ENCODE data around the gene DOK7.

DOK7 gene

DNA sequence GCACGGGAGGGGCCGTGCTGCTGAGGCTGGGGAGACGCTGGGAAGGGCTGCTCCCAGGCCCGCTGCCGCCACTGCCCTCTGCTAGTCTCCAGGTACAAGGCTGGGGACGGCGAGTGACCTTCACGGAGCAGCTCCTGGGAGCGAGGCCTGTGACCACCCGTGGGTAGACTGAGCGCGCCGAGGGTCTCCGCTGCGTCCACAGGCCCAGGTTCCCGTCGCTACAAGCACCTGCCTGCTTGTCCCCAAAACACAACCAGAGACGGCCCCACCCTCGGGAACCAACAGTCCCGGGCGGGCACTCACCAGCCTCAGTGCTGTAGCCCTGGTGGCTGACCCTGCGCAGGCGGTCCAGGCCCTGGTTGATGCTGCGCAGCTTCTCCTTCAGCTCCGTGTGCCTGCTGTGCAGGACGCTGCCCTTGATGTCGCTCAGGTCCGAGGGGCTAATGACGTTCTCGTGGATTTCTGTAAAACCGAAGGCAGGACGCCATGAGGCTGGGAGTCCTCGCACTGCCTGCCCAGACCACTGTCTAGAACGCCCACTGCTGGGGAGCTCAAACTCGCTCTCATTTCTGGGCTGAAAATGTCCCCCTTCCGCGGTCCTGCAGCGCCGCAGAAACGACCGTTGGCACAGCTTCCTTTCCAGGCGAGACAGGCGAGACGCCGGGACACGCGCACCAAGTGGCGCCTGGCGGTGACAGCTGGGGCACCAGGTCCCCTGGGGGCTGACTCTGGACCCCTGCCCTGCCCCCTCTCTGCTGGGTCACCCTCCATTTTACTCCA is 54.8 kb downstream of the DOK7 start:
- DNase-seq (ENCODE audit: insufficient read length, low spot score) (no peak), FAIRE-seq (no peak)

DNA sequence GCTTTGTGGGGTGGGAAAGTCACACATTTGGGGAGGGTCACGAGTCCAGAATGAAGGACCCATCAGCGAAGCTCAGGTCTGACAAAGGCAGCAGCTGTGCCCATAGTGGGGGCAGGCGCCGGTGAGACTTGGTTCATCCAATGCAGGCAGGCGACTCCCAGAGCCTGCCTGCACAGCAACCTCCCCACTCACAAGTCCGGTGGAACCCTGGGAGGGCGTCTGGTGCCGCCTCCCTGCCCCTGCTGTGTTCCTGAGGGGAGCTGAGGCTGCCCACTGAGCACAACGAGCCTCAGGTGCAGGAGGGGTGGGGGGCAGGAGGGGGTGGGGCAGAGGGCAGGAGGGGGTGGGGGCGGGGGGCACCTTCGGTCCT is 55.4 kb downstream of the DOK7 start:
- no peak for FAIRE-seq
- no peak for DNase-seq (ENCODE audit: insufficient read length, low spot score)

DNA sequence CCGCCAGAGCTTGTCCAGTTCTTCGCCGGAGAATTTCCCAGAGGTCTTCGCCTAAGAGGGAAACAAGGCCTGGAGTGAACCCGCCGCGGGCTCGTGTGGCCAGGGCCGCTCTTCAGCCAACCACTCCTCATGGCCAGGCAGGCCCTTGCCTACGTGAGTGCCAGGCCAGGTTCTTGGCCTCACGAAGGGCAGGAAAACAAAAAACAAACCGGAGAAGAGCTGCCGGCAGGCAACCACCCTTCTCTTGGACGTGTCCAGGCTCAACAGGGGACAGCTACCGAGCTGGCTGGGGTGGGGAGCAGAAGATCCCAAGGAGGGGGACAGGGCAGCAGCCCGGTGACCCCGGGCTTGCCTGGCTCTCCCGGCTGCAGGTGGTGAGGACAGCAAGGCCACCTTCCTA is 55.8 kb downstream of the DOK7 start:
- DNase-seq (ENCODE audit: insufficient read length, low spot score) (no peak), FAIRE-seq (no peak)

DNA sequence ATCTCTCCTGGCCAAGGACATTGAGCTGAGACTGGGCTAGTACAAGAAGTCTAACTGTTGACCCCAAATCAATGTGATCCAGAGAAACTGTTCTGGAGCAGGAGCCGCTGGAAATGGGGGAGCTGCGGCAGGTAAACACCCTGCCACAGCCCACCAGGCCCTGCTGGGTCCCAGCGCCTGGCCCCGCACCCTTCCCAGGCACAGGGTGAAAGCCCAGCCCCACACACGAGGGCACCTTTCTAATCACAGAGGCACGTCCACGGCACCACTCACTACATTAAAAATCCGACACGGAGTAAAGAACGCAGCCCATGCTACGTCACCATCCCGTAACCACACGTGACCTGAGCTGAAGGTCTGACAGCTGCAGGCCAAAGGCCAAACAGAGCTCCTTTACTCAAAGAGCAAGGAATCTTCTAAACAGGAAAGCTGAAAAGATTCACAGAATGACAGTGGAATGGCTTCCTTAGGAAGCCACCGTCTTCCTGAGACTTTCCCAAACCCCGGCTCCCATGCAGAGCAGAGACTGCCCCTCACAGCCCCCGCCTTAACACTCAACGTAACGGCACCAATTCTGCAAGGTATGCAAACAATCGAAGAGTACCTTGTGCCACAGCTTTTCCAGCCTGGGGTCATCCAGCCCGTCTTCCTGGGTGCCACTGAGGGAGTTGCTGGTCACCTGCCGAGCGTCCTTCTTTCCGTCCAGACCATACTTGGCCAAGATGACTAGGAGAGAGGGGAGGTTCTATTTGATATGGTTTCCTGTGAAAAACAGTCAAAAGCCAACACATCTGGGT is 56.6 kb downstream of the DOK7 start:
- DNase-seq (ENCODE audit: insufficient read length, low spot score): no peak
- no peak for FAIRE-seq

DNA sequence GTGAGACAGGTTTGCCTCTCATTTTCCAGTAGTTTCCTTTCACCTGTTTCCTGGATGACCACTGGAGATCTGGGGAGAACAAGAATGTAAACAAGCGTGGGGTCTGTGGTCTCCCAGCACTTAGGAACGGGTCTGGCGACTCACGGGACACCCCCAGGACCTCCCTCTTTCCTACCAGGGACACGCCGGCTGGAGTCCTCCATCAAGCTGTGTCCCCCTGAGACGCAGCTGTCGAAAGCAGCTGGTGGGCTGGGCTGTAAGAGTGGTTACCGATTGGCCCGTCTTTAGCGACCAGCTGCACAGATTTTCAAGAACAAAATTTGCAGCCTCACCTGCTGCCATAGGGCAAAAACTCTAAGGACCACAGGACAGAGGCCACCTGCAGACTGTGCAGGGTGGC is 57.2 kb downstream of the DOK7 start:
- no peak for FAIRE-seq
- DNase-seq (ENCODE audit: insufficient read length, low spot score): no peak

DNA sequence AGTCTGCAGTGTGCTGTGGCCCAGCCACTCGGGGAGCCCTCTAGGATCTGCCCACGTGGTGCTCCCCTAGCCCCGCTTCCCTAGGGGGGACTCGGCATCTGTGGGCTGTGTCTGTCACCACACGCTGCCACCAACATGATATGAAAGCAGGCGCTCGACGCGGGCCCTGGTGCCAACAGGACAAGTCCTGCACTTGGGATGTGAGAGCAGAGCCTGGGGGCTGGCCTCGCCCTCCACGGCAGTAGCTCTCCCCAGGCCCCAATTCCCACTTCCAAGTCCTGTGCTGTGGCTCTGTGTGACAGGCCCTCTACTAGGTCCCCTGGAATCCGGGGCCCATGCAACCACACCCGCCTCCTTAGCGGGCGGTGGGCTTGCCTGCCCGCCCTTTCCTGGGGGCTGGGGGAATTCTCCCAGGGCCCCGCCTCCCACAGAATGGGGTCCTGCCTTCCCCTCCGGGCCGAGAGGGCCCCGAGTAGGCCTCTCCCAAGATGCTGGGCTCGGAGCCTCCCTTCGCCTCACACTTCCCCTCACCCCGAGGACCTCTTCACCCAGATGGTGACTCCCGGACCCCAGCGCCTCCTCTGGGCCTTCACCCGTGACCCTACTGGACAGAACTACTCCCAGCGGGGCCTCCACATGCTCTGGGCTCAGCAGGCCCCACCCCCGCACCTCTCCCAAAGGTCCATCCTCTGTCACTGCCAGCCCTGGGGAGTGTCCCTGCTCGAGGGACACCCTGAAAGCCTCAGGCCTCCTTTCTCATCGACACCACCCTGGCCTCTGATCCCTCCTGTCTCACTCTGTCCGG is 57.9 kb downstream of the DOK7 start:
- FAIRE-seq: no peak
- DNase-seq (ENCODE audit: insufficient read length, low spot score): no peak

DNA sequence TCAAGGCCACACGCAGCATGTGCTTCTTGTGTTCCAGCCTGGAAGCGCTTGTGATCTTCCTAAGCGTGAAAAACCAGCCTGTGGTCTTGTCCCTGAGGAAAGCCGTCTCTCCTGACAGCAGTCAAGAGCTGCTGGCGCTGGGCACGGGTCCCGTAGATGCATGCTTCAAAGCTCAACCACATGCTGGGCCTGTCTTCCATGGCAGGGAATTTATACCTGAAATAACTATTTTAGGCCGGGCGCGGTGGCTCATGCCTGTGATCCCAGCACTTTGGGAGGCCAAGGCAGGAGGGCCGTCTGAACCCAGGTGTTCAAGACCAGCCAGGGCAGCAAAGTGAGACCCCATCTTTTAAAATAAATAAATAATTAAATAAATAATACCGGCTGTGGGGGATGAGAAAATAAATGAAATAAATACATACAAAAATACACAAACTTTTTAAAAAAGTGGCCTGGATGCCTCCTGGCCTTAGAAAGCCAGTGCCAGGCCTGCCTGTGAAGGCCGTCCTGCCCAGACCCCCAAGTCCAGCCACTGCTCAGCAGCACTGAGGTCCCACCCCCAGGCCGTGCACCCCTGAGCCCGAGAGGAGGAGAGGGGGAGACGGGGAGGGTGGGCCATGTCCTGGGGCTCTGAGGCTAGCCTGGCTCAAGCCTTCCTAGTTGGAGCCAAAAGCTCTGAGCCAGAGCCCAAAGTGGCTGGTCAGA is 58.7 kb downstream of the DOK7 start:
- DNase-seq (ENCODE audit: insufficient read length, low spot score) (no peak), FAIRE-seq (no peak)

DNA sequence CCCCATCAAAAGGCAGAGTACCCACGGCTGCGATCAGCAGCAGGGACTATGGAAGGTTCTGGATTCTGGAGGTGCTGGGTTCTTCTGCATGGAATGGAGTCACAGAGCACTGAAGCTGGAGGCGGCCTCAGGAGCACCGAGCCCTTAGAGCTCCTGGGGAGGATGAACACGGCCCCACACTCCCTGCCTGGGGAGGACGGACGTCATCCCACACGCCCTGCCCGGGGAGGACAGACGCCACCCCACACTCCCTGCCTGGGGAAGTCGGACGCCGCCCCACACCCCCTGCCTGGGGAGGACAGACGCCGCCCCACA is 59.2 kb downstream of the DOK7 start:
- FAIRE-seq: no peak
- no peak for DNase-seq (ENCODE audit: insufficient read length, low spot score)

DNA sequence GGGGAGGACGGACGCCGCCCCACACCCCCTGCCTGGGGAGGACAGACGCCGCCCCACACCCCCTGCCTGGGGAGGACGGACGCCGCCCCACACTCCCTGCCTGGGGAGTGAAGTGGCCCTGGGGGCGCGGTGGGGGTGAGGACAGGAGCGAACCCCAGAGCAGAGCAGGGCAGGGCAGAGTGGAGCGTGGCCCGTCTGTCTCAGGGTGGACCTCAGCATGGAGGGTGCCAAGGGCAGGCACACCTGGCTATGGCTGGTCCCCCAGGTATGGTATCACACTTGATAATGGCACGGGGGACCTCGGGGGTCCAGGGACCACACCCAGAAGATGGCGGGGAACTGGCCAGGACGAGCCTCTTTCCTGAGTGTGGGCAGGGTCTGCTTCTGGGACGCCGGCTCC is 59.5 kb downstream of the DOK7 start:
- no peak for DNase-seq (ENCODE audit: insufficient read length, low spot score)

DNA sequence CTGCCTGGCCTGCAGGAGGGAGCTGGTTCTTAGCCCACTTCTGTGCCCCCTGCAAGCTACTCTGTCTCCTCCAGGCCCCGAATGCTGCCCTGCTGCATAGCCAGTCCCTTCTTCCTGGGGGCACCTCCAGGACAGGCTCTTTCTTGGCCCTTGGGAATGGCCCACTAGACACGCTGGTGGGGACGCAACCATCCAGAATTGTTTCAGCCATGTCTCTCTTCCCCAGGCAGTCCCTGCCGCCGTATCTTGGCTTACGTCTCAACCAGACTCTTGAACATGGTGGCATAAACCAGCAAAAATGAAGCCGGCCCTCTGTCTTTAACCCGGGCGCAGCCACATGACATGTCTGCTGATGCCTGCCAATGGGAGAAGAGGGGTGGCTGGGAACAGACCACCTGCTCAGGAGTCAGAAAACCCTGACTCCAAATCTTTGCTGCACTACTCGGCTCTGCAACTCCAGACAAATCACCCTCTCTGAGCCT is 60.1 kb downstream of the DOK7 start:
- FAIRE-seq: no peak
- no peak for DNase-seq (ENCODE audit: insufficient read length, low spot score)

More for the DNA sequence above, 59.5 kb downstream of the DOK7 start:
- FAIRE-seq: no peak

DNA sequence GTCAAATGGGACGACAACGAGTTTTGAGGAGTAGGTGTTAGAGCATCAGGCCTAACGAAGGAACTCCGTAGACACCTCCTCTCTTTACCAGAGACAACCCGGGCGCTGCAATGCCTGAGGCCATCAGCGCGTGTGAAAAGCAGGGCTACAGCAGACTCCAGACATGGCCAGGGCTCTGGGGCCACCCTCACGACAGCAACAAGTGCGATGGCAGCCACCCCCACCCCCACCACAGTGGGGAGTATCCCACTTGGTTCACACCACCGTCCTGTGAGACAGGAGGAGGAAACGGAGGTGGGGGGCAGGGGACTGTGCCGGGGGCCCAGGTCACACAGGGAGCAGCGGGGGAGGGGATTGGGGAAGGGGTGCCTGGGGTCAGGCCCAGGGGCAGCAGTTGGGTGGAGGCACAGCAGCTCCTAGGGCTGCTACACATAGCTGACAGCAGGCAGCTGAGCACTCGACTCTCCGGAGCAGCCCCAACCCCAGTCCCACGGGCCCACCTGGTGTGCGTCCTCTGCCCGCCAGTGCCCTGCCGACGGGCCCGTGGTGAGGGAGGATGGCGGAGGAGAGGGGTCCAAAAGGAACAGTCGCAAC is 60.6 kb downstream of the DOK7 start:
- DNase-seq (ENCODE audit: insufficient read length, low spot score) (no peak), FAIRE-seq (no peak)

DNA sequence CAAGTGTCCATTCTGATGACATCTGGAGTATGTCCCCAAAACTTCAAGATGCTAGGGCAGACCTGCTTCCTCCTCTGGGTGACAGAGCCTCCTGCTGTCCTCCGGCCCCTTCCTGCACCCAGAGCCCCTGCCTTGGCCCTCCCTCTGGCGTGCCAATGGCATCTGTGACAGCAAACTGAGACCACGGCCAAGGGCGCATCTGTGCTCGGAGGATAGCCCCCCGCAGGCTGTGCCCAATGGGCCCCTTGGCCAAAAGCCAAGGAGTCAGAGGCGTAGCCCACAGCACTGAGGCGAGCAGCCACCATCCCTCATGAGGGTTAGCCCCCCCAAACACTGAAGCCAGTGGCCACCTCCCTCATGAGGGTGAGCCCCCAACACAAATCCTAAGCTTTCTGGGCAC is 61.2 kb downstream of the DOK7 start:
- FAIRE-seq (no peak), DNase-seq (ENCODE audit: insufficient read length, low spot score) (no peak)

DNA sequence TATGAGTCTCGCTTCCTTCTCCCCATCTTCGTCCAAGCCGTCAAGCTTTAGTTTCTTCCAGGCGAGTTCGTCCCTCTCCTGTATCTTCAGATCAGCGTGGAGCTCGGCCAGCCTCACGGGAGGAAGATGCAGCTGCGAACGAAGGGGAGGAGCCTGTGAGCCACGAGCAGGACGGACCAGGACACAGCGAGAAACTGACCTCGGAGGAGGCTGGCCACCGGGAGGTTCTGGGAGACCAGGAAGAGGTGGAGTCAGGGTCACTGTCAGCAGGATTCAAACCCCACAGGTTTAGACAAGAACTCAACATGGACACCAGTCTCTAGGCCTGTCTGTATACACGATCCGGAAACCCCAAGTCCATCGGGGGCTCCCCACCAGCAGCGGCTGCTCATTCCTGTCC is 61.8 kb downstream of the DOK7 start:
- DNase-seq (ENCODE audit: insufficient read length, low spot score) (no peak), FAIRE-seq (no peak)

DNA sequence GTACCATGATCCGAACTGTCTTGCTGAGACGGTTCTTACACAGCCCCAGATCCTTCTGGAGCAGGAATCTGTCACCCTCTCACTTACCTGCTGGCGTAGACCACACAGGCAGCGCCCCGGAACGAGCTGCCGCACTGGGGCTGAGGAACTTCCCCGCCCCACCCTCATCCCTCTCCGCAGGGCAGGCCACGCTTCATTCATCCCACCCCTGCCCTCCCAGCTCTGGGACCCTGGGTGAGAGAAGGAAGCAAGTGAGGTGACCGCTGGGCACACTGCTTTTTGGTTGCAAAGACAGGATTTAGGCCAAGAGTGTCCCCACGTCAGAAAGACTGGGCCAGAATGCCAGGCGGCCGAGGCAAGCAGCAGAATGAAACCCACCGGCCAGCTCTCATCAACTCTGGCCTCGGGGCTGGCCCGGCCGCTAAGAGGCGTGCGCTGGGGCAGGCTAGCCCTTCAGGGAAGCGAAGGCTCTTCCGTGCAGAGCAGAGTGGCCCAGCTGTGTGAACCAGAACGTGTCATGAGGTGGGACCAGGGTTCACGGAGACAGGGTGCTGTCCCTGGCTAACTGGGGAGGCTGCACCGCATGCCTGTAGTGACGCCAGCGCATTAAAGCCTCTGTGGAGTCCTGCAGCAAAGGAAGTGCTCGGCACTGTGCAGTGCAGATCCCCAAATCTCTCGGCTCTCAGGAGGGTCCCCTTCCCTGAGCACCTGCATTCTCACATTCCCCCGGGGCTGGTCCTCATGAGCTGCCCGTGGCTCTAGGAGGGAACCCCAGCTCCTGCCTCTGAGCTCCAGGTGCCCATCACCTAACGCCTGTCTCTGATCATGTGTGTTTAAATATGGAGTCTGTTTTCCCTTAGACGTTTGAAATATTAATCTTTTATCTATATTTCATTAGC is 62.7 kb downstream of the DOK7 start:
- DNase-seq (ENCODE audit: insufficient read length, low spot score) (no peak), FAIRE-seq (no peak)

DNA sequence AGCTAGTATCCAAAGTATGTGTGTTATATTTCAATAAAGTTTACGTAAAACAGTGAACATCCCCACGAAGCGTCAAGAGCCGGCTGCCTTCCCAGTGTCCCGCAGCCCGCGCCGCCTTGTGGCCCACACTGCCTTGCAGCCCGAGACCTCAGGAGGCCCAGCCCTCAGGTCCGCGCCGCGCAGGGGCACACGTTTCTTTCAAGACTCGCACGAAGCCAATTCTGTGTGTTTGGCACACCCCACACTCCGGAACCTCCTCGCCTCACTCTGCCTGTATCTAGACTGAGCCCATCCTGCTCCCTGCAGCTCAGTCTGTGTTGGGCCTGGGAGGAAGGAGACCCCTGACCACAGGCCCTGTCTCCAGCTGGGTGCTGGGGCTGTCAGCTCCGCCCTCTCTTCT is 63.4 kb downstream of the DOK7 start:
- DNase-seq (ENCODE audit: insufficient read length, low spot score): no peak
- FAIRE-seq: no peak

DNA sequence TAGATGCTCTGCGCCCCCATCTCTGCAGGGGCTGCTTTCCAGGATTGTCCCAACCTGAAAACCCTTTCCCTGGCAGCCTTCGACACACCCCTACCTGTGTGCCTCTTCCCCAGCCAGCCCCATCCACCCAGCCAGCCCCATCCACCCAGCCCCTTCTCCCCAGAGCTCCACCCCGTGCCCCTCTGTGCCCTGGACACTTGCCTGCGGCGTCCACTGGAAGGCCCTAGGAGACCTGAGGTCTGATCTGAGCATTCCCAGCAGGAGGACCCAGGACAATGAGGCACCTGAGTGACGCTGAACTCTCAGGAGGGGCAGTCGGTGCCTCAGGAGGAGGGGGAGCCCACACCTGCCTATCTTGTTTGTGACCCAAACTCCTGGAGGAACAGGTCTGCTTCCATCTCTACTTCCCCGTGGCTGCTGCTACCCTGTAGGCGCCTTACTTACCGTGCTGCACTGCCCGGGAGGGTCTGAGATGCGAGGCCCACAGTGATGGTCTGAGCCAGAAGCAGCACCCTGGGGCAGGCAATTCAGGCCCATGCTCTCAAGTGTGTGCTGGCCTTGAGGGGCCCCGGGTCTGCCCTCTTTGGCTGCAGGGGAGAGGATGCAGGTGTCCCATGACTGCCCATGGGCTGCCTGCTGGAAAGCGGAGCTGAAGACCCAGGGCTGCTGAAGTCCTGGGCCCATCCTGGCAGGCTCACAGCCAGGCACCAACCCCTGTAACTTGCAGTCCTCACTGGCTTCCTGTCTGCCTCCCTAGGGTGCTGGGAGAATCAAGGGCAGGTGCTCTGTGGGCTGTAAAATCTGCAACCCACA is 64.2 kb downstream of the DOK7 start:
- FAIRE-seq (no peak), DNase-seq (ENCODE audit: insufficient read length, low spot score) (no peak)

DNA sequence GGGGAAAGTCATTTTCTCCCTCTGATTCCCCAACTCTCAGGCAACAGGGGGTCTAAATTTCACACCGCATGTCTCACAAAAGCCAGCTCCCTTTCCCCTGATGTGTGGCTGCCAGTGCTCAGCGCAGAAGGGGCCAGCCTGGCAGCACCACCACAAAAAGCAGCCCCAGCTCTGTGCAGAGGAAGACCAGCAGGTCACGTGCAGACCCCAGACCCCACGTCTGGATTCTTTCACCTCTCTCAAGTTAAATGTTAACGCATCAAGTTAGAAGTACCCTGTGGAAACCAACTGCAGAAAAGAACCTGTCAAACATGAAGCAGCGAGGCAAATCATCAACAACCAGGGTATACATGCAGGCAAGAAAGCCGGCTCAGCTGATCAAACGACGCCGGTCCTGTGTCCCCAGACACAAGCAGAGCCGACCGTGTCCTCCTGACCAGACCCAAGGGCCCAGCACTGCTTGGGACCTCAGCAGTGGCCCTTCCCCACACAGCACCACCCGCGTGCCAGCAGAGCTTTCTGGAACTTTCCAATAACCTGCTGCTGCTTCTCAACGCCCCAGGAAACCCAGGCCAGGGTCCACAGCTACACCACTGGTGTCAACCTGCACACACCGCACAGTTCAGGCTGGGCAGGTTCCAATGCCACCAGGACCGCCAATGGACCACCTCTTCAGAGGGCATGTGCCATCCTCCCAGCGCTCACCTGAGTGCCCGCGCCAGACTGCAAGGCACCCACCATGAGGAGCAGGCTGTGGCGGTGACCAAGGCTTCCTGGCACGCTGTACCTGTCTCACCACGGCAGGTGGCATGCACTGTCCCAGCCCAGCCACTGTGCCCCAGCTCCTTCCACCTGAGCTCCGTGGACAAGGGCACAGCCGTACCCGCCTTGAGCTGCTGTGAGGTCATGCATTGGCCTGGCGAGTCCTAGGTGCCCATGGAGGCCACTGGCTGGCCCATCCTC is 65.1 kb downstream of the DOK7 start:
- FAIRE-seq (no peak), DNase-seq (ENCODE audit: insufficient read length, low spot score) (no peak)

DNA sequence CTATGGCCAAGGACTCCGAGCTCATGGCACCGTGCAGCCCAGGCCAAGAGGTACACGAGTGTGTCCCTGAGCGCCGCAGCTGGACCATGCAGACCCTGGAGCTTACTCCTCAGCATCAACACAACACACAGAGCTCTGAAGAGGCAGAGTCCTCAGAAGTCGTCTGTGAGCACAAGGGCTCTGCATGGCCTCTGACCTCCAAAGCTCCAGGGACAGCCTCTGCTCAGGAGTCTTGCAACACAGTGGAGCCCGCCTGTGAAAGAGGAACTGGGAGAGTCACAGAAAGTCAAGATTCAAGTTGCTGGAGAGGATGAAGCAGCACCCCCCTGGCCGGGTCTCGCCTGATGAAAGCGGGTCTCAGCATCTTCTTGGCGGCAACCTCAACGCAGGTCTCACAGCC is 66.3 kb downstream of the DOK7 start:
- FAIRE-seq: no peak
- no peak for DNase-seq (ENCODE audit: insufficient read length, low spot score)
